ENCODE measurements around the gene IMPDH1. TPM values are rescaled to one million over a fixed set of nuclear protein-coding genes. Genes with fewer than 3 reads are reported as not detected.
A peak's percentile ranks its signal among the peaks of the same experiment; 100 is the strongest.

The IMPDH1 gene
- total and polyA plus RNA-seq, 9 of the 15 experiments (the other 6 are each of a cell fraction or from before 2014, with no cell fraction given), result 0.80 to 118 (median 64.3) TPM

- no peak overlapping the region for H3K4me2 ChIP-seq (ENCODE audit: insufficient read depth, low read length)
- no peaks in the 10 kb centered on the region for H3K79me2 ChIP-seq (ENCODE audit: control insufficient read depth, insufficient read depth, low read length)
- 0 out of 2 replicates have a peak, but pooled peaks cover 11% of the 10 kb centered on the region for H4K20me1 ChIP-seq (replicated peaks; ENCODE audit: control insufficient read depth, insufficient read depth, low read length)
- intact Hi-C loops (cut with micrococcal nuclease) (loop anchor here (10.0 kb wide), 1 partner anchor 150 kb away; no protein-coding TSS in a partner anchor), in situ Hi-C loops (cut with MboI) (loop anchor here (5.0 kb wide), 1 partner anchor 37 kb away; no protein-coding TSS in a partner anchor)
- no peak for ATAC-seq
- POLR2A ChIA-PET, result interaction anchor here (0.6 kb wide), 1 partner anchor 647 kb away, joined by 3 read pairs; no protein-coding TSS in a partner anchor
- WGBS (ENCODE audit: insufficient coverage, low coverage, missing lambda C conversion rate), result 21% methylated on average over 7 of the region's 7 CpGs
- DNase-seq (ENCODE audit: extremely low read depth in 1 of 4, low spot score in 3 of 4), result no peak
- BruUV-seq (replicated peaks), result no TSS peak
- no peaks in the 10 kb centered on the region for H3K27me3 ChIP-seq (ENCODE audit: control insufficient read depth in 2 of 2, insufficient read depth in 2 of 2, low read length in 2 of 2)
- H3K4me3 ChIP-seq, result no peak overlapping the region
- H3K27ac ChIP-seq (ENCODE audit: extremely low read depth, low read depth, low read length), result no peak overlapping the region
- H3K4me1 ChIP-seq (replicated peaks in 1 of 2; ENCODE audit: control insufficient read depth in 2 of 2, insufficient read depth in 2 of 2, low read length in 2 of 2), result peaks cover 6 to 22% of the 10 kb centered on the region in 2 experiments; a peak in 4 of 5 replicates
- TF ChIP-seq DNMT1 (IDR thresholded peaks at IDR 0.05) (no peak), HMG20A (CRISPR knock-in tag; conservative IDR thresholded peaks at IDR 0.05) (no peak), CREB3 (tag; conservative IDR thresholded peaks at IDR 0.05; ENCODE audit: low read depth) (no peak), RBM22 (IDR thresholded peaks at IDR 0.05; ENCODE audit: low read depth, low read length, poor library complexity, severe bottlenecking) (no peak)
- peaks cover 3% of the 10 kb centered on the region for H3K9me1 ChIP-seq (ENCODE audit: control insufficient read depth, insufficient read depth, low read length)
- peak overlapping the region; percentile 26; the same call in 1 of the 2 replicates for H2AFZ ChIP-seq (ENCODE audit: low read depth, low read length)
- CTCF ChIA-PET (ENCODE audit: low intra/inter-chr PET ratio), result interaction anchor here (0.9 kb wide), 1 partner anchor 38 kb away, joined by 3 read pairs; no protein-coding TSS in a partner anchor
- H3K9ac ChIP-seq (ENCODE audit: insufficient read depth in 1 of 2, low read depth in 2 of 2, low read length in 2 of 2), result no peak overlapping the region
- no peaks in the 10 kb centered on the region for H3K36me3 ChIP-seq (ENCODE audit: control insufficient read depth, insufficient read depth, low read length)
- H3K9me3 ChIP-seq (replicated peaks; ENCODE audit: control insufficient read depth, insufficient read depth, low read depth, low read length), result no peaks in the 10 kb centered on the region
- no peak for FAIRE-seq
These were observed 25.1 kb downstream of the IMPDH1 start for GRCh38 chr7:128384726-128385125.
